HG02678 (cell line): ENCODE results near the gene IL36B.

Experiments used
- ATAC-seq: cut with Tn5 transposase; IDR thresholded peaks from one replicate; pipeline ENCODE4 v1.9.1; 2021; ENCODE audit warnings: mild to moderate bottlenecking, moderate library complexity; ENCODE audit not compliant: unreplicated experiment

IL36B gene

DNA sequence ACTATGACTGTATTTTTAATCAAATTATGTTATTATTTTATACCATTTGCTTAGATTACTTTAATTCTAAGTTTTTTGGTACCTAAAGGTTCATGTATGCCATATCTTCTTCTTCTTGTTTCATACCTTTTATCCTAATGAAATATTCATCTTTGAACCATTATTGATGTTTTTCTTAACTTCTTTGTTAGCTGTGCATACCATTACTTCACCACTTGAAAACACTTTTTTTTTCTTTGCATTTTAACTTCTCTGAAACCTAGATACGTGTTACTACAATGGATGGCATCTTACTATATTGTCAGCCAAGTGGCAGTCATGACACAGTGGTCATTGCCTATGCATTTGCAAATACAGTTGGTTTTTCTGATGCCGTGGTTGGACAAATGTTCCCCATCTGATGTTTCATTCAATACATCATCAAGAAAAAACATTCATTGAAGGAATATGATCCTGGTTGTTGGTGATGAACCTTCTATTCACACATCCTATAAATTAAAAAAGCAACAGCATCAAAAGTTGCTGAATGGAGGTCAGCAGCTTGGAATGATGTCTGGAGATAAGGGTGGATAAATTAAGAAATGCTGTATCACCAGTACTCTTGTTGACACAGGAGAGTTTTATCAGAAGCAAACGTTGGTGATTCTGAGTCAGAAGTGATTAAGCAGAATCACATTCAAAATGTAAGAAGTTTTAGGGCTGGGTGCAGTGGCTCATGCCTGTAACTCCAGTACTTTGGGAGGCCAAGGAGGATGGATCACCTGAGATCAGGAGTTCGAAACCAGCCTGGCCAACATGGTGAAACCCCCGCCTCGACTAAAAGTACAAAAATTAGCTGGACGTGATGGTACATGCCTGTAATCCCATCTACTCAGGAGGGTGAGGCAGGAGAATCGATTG is 40.0 kb downstream of the IL36B start:
- ATAC-seq: no peak

DNA sequence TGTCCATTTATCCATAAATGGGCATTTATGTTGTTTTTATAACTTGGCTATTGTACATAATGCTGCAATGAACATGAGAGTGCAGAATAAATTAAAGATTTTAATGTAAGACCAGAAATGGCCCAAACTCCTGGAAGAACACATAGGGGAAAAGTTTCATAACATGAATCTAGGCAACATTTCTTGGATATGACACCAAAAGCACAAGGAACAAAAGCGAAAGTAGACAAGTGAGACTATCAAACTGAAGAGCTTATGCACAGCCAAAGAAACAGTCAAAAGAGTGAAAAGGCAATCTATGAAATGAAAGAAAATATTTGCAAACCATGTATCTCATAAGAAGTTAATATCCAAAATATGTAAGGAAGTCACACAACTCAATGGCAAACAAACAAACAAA is 41.6 kb downstream of the IL36B start:
- no peak for ATAC-seq

DNA sequence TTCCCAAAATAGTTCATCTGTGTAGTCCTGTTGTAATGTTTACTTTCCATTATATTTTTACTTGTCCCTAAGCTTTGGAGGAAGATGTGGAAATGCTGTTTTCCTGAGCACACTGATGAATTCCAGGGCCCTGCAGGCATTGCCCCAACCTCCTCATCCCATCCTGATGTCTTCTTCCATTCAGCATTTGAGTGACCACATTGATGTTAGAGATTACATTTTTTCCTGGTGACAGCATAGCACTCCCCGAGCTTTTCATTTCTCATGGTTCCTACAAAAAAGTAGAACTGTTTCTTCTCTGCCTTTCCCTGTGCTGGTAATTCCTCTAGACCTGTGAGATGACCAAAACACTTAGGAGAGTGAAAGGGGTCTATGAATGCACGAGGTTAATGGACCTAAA is 42.6 kb downstream of the IL36B start:
- no peak for ATAC-seq

DNA sequence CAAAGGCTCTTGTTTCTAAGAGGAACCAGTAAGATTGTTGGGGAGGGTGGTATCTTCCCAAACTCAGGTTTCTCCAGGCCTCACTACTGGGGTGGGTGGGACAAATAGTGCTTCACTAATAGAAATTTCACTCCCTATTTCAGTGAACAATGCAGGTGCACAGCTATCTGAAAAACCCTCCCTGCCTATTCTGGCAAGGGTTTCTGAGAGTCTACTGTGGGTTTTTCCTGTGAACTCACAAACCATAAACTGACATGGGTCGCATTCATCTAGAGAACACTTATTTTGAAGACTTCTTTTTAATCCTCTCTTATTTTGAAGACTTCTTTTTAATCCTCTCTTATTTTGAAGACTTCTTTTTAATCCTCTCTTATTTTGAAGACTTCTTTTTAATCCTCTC is 43.0 kb downstream of the IL36B start:
- no peak for ATAC-seq

DNA sequence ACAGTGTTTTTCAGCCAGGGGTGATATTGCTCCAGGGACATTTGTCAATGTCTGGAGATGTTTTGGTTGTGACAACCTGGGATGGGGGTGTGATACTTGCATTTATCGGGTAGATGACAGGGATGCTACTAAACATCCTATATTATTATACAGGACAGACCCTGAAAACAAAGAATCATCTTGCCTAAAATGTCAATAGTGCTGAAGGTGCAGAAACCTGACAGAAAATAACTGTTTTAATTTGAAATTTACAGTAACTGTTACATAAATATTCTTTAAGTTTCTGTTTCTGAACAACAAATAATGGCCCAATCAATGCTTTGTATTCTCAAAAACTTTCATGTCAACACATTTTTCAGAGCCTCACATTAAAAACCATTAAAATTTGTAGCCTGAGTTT is 45.4 kb downstream of the IL36B start:
- ATAC-seq: no peak

DNA sequence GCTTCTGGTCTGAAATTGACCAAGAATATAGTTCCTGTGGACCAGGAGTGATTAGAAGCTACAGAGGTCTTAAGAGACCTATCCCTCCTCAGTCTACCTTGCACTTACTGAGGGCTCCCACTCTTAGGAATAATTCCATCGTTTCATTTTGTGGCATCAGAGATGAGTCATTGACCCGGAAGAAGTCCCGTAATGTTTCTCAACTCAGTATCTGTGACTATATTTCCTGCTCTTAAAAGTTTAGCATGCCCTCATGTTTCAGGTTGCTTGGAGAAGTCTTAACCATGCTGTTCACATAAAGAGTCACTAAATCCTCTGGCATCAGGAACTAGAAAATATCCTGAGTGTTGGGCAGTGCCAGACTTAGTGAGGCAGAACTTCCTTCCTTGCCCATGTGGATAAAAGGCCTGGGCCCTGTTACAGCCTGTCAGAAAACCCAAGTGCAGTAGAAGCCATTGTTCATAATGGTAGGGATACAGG is 47.6 kb downstream of the IL36B start, which contains the start of gene IL36A:
Gene IL36A (plus strand): TSS at position 430 of the 480 bp plus-strand sequence. CDS start 413 bp downstream, outside the sequence.
- no peak for ATAC-seq

DNA sequence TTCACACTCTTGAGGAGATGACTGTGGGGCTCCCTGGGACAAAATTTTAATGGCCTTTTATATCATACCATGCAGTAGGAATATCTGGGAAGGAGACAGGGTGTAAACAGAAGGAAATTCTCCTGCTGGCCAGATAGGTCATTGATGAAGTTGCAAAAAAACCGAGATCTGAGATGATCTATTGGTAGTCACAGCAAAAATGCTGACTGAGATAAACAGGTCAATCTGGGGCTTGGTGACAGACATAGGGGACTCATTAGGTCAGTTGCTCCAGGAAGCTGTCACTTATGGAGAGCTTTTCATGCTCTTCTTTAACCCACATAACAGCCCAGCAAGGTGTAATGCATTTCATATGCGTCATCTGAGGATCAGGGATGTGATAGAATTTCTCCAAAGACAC is 50.0 kb downstream of the IL36B start:
- no peak for ATAC-seq

DNA sequence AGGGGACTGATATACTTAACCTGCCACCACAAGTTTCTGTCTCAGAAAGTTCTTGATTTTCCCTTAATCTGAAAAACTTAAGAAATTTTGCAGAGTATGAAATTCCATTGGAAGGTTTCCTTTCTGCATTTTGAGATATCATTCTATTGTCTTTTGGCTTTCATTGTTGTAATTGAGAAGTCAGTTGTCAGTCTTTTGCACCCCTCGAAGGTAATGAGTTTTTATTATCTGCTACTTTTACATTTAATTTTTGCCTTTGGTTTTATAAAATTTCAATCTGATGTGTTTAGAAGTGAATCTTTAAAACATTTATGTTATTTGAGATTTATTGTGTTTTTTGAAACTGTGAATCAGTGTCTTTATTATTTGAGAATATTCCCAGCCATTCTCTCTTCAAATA is 52.2 kb downstream of the IL36B start:
- ATAC-seq: no peak

DNA sequence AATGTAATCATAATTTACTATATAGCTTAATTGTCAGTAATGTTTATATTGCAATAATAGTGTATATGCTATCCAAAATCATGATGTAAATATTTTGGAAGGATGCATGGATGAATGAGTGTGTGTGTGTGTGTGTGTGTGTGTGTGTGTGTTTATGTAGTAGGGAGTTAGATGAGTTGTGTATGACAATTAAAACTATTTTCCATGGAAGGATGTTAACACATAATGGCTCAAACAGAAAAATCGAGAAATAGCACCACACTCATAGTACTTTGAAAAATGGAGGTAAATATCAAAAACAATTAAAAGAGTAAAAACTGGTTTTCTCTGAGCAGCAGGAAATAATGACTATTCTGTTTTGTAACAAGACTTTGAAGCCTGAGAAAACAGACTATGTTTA is 55.5 kb downstream of the IL36B start:
- ATAC-seq: no peak

DNA sequence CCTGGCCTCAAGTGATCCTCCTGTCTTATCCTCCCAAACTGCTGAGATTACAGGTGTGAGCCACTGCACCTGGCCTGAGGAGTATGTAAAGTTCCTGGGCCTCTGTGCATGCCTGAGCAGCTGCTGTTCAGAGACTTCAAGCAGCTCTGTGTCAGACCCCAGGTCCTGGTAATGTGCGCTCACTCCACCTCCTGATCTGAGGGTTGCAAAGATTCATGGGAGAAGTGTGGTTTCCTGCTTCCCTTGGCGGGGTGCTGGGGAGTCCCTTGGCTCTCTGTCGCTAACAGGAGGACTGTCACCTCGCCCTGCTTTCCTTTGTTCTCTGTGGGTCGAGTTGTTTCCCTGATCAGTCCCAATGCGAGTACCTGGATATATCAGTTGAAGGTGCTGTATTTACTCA is 56.0 kb downstream of the IL36B start:
- ATAC-seq: no peak

DNA sequence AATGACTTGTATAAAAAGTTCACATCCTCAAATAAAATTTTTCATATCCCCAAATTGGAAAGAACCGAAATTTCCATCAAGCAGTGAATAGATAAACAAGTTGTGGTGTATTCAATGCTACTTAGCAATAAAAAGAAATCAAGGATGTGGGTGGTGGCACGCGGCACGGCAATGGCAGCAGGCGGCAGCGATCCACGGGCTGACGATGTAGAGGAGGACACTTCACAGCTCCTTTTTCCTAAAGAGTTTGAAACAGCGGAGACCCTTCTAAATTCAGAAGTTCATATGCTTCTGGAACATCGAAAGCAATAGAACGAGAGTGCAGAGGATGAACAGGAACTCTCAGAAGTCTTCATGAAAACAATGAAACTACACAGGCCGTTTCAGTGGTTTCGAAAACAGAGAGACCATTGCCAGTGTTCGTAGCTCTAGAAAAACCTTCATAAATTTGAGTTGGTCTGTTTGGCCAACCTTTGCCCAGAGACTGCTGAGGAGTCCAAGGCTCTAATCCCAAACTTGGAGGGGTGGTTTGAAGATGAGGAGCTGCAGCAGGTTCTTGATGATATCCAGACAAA is 57.2 kb downstream of the IL36B start:
- ATAC-seq: no peak

DNA sequence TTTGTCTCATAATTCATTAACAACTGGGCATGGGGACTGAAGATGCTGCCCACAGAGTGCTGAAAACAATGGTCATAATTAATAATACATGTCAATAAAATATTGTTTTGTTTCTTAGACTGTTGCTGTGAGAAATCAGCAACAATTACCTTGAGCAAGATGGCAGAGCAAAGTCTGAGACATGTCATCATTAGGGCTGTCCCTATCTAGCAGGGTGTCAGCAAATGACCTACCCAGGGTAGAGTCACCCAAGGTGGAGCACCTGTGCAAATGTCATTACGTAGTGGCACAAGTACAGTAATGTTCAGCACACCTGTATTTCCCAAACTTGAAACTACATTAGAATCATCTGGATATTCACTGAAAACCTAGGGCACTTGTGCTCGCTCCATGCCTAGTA is 58.0 kb downstream of the IL36B start:
- ATAC-seq: no peak

DNA sequence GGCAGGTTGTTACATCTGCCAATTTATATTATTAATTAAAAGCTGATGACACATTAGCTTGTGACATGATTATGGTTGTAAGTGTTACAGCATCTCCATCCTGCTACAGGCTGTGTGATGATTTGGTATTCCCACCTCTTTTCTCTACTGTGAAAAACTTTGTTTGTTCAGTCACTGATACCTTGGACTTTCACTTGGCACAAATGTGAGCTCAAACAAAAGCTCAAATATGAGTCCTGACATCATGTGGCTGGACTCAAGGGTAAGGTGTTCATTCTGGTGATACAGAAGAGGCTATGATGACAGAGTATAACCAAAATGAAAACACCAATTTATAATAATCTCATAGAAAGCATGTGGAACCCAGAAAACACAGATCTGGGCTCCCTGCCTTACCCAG is 58.8 kb downstream of the IL36B start:
- ATAC-seq: no peak

DNA sequence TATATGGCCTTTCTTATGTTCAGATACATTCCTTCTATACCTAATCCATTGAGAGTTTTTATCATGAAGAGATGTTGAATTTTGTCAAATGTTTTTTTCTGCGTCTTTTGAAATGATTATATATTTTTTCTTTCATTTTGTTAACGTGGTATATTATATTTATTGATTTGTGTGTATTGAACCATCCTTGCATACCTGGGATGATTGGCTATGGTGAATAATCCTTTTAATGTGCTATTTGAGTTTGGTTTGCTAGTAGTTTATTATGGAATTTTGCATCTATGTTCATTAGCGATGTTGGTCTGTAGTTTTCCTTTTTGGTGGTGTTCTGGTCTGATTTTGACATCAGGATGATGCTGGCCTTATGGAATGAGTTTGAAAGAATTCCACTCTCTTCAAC is 63.1 kb downstream of the IL36B start:
- ATAC-seq: no peak

DNA sequence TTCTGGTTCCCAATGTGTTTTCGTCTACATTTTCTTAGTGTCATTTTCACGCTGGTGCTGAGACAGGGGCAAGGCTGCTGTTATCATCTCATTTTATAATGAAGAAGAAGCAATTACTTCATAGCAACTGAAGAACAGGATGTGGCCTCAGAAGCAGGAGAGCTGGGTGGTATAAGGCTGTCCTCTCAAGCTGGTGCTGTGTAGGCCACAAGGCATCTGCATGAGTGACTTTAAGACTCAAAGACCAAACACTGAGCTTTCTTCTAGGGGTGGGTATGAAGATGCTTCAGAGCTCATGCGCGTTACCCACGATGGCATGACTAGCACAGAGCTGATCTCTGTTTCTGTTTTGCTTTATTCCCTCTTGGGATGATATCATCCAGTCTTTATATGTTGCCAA is 67.6 kb downstream of the IL36B start:
- no peak for ATAC-seq

DNA sequence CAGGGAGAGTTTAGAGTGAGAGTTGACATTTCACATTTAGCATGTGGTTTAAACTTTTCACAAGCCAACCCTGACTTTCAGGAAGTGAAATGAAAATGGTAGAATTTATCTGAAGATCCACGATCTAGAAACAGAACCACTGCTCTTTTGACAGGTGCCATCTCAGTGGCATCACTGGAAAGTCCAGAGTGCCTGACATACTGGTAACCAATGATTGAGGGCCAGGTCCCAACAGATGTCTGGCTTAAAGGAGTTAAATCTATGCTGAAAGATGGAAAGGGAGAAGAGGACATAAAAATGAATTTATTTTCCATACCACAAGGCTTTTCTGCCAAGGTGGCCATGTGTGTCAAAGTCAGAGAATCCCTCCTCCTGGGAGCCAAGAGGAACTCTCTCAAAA is 72.1 kb downstream of the IL36B start:
- ATAC-seq: no peak

DNA sequence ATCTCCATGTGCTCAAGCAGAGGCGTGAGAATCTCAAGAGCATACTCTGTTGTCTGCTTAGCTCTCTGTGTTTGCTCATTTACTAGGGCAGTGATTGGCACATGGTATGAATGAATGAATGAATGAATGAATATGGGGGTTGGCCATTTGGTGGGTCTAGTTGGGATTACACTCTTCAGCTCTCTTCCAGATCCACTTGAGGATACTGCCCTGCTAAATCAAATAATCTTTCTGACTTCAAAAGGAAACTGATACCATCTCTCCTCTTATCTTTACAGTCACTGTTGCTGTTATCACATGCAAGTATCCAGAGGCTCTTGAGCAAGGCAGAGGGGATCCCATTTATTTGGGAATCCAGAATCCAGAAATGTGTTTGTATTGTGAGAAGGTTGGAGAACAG is 72.9 kb downstream of the IL36B start:
- no peak for ATAC-seq

DNA sequence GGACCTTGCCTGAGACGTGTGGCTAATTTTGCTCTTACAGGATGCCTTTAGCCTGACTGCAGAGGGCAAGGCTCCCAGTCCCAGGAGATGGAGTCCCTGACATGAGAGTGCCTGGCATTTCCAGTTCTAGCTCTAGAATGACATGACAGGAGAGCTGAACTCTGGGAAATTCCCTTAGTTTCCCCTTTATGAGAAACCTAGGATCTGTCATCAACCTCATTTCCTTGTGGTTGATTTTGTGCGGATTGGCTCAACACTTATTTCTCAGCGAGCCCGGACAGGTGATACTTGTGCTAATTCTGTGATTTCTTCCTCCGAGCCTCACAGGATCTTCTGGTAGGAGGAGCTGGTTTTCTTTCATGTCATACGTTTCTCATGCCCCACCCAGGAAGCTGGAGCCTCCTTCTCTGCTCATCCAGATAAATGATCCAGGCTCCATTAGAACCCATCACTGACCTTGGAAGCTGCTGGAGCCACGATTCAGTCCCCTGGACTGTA is 75.1 kb downstream of the IL36B start, which contains the start of gene IL36G:
Gene IL36G (plus strand): TSS at position 448 of the 498 bp plus-strand sequence. CDS start 633 bp downstream, outside the sequence.
- no peak for ATAC-seq
